Mucosa of gallbladder (tissue), 1 donor: ENCODE measurements around the gene ACAT2. TPM values are rescaled to one million over a fixed set of nuclear protein-coding genes. Genes with fewer than 3 reads are reported as not detected.
"Not testable (repeated sequence)": the region's sequence is repeated elsewhere in the genome, so short reads cannot be mapped to it uniquely, and the experiment has no call there.

Experiments
- DNase-seq: peaks from one replicate; pipeline ENCODE4 v3.0.0-alpha.2; 2020; ENCODE audit warnings: low spot score
- total RNA-seq: library from RNA; stranded (reverse); gene quantifications from one replicate; pipeline ENCODE4 v1.2.1, GENCODE V29; 2021
- donor health status: DM: no; HTN: no; CAD: no.

The ACAT2 gene
- total RNA-seq, 1 donor from 2014 or later = 69.3 TPM

- no peak for DNase-seq
Observed at GRCh38 chr6:159809149-159809548, 47.3 kb downstream of the ACAT2 start.

GRCh38 chr6:159813781-159814180, 51.9 kb downstream of the ACAT2 start:
- DNase-seq = no peak

GRCh38 chr6:159815410-159815809, 53.6 kb downstream of the ACAT2 start:
- DNase-seq = no peak

- DNase-seq = not testable (repeated sequence)
Observed at GRCh38 chr6:159816775-159817174, 54.9 kb downstream of the ACAT2 start.

- DNase-seq = no peak
Observed at GRCh38 chr6:159817951-159818739, 56.3 kb downstream of the ACAT2 start.

GRCh38 chr6:159819098-159819497, 57.3 kb downstream of the ACAT2 start:
- DNase-seq = no peak

- DNase-seq = no peak
Observed at GRCh38 chr6:159819932-159820640, 58.2 kb downstream of the ACAT2 start.

- no peak for DNase-seq
Observed at GRCh38 chr6:159821122-159821521, 59.3 kb downstream of the ACAT2 start.

- no peak for DNase-seq
Observed at GRCh38 chr6:159821726-159822125, 59.9 kb downstream of the ACAT2 start.

GRCh38 chr6:159823953-159824352, 62.1 kb downstream of the ACAT2 start:
- no peak for DNase-seq

- not testable (repeated sequence) for DNase-seq
Observed at GRCh38 chr6:159824690-159825089, 62.8 kb downstream of the ACAT2 start.

- no peak for DNase-seq
Observed at GRCh38 chr6:159826004-159826403, 64.2 kb downstream of the ACAT2 start.

- no peak for DNase-seq
Observed at GRCh38 chr6:159826968-159827647, 65.3 kb downstream of the ACAT2 start.

GRCh38 chr6:159828074-159828473, 66.2 kb downstream of the ACAT2 start:
- DNase-seq = no peak

Other genes starting within 250 kb of the ACAT2 start
- gene SOD2, start 68.8 kb upstream of the ACAT2 start, total RNA-seq = 189 TPM
- 75.4 TPM for gene WTAP, start 34.5 kb upstream of the ACAT2 start, total RNA-seq
- gene TCP1, start 27.6 kb downstream of the ACAT2 start, total RNA-seq = 131 TPM
- 62.6 TPM for gene MRPL18, start 28.4 kb downstream of the ACAT2 start, total RNA-seq
- 0.23 TPM for gene PNLDC1, start 38.2 kb downstream of the ACAT2 start, total RNA-seq
- gene MAS1, start 128.9 kb downstream of the ACAT2 start, total RNA-seq = not detected
- 98.5 TPM for gene IGF2R, start 207.0 kb downstream of the ACAT2 start, total RNA-seq